Activated T-cell treated with anti-CD3 and anti-CD28 coated beads, Interleukin-2, amount 50 U/mL, for 1 hour (primary cell): ENCODE measurements around the gene MPDZ.
"Not testable (repeated sequence)": the region's sequence is repeated elsewhere in the genome, so short reads cannot be mapped to it uniquely, and the experiment has no call there.

Source experiments
- DNase-seq: peaks from one replicate; pipeline ENCODE4 v3.0.0-alpha.2; 2020

The MPDZ gene

GRCh38 chr9:13266167-13266566 lies 13.3 kb downstream of the MPDZ start:
- DNase-seq = no peak

GRCh38 chr9:13264788-13265187 lies 14.7 kb downstream of the MPDZ start:
- DNase-seq = no peak

- no peak for DNase-seq
Observed at GRCh38 chr9:13263511-13263910, 16.0 kb downstream of the MPDZ start.

DNA sequence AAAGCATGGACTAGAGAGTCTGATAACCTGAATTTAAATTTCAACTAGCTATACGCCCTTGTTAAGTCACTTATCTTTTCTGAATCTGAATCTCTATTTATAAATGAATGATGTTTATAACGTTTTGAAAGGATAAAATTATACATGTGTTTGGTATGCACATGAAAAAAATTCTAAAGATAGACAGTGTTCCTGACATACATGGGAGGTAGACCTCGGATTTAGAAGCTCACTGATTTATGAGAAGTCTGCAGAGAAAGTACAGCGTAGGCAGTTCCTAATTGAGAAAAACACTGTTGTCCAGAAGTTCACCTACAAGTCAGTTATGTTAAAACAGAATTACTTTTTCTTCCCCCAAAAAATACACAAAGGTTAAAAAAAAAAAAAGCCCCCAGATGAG lies 26.6 kb downstream of the MPDZ start:
- no peak for DNase-seq

- DNase-seq = no peak
Observed at GRCh38 chr9:13244181-13244580, 35.3 kb downstream of the MPDZ start.

- no peak for DNase-seq
Observed at GRCh38 chr9:13241283-13241682, 38.2 kb downstream of the MPDZ start.

DNA sequence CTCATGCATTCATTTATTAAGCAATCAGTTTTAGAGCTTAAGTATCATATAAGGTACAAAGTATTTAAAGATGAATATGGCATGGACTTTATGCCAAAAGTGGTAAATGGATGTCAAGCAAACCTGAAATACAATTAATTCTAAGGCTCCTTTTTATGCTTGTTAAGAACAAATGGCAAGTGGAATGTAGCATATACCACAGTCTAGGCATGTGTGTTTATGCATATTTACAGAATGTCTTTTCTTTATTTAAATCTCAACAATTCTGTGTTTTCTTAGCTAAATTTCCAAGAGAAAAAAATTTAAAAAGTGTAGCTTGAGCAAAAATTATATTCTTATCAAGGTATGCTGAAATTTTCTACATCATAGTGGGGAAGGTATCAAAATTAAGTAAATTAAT lies 39.8 kb downstream of the MPDZ start:
- DNase-seq = no peak

- DNase-seq = no peak
Observed at GRCh38 chr9:13239208-13239607, 40.3 kb downstream of the MPDZ start.

GRCh38 chr9:13234932-13235331 lies 44.6 kb downstream of the MPDZ start:
- DNase-seq = no peak

DNA sequence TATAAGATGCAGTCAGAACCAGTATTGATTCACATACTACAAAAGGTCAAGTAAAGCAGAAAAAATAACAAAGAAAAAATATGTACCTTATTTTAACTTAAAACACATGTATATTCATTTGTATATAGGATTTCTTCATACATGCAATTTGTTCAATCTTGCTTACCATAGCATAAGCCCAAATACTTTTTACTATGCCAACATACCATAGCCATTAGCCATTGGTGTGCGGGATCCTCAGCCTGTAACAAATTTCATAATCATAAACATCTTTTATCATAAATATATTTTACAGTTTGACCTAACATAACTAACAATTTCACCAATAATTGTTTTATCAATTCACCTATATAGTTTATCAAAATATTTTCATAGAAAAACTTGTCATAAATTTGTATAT lies 51.1 kb downstream of the MPDZ start:
- DNase-seq = no peak

- no peak for DNase-seq
Observed at GRCh38 chr9:13224366-13224765, 55.1 kb downstream of the MPDZ start.

GRCh38 chr9:13222733-13223132 lies 56.8 kb downstream of the MPDZ start:
- DNase-seq = not testable (repeated sequence)

GRCh38 chr9:13221741-13222140 lies 57.8 kb downstream of the MPDZ start:
- no peak for DNase-seq

DNA sequence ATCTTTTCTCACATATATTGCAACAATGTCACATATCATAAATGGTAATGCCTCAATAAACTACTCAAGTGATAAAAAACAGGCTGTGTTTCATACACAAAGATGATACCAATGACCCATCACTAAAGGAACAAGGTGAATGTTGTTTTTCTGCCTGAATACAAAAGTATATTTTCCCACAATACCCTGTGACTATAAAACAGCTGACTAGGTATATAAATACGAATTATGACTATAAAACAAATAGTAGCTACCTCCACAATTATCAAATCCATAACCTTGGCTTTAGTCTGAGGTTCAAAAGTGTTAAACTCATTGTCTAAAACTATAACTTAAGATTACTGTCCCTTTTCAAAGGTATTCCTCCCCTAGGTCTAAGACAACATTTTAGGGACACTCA lies 58.7 kb downstream of the MPDZ start:
- no peak for DNase-seq

- no peak for DNase-seq
Observed at GRCh38 chr9:13215791-13216554, 63.5 kb downstream of the MPDZ start.

- no peak for DNase-seq
Observed at GRCh38 chr9:13213998-13214397, 65.5 kb downstream of the MPDZ start.

GRCh38 chr9:13213337-13213736 lies 66.2 kb downstream of the MPDZ start:
- DNase-seq = no peak

DNA sequence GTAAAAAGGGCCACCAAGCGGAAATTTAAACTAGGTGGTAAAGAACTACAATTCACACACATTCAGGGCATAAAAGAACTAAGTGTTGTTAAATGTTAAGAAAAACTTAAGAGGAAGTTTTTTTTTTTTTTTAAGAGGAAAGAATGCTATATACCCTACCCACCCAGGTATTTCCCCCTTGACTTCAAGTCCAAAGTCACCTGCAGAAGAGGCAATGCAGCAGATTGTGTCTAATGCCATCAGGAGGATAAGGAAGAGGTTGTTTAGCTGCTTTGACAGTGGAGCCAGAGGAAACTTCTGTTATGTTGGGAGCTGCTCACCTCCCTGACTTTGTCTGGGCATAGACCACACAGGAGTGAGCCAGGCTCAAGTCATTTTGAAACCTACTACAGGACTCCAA lies 69.2 kb downstream of the MPDZ start:
- no peak for DNase-seq

- DNase-seq = no peak
Observed at GRCh38 chr9:13209498-13209897, 70.0 kb downstream of the MPDZ start.

DNA sequence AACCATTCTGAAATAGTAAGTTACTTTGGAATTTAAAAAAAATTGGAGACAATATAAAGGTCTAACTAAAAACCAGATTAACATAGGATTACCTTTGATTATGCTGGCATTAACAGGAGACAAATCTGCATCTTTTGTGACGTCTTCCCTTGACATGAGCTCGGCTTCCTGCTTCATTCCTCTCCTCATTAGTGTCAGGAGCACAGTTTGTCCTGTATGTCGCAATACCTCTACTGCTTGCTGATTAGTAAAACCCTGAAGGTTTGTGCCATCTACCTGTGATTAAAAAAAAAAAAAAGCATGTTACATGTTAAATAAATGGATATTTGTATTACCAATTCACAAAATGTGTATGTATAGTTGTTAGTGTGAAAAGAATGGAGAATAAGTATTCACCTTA lies 73.7 kb downstream of the MPDZ start:
- DNase-seq = no peak

GRCh38 chr9:13190040-13190439 lies 89.5 kb downstream of the MPDZ start:
- no peak for DNase-seq

- no peak for DNase-seq
Observed at GRCh38 chr9:13189362-13189761, 90.1 kb downstream of the MPDZ start.

DNA sequence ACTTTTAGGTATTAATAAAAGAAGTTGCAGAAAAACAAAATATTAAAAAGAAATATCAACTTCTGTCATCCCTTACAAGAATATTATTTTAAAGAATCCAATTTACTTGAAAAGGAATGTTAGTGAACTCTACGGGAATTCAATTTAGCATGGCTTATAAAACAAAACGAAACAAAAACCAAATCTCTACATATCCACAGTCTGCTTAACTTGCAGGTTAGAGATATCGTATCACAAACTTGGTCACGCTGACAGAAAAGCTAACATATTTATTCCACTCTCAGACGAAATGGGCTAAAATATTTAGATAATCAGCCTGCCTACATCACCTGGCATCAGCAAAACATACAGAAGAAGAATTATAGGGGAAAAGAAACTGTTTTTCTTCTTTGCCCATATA lies 92.7 kb downstream of the MPDZ start:
- DNase-seq = no peak

DNA sequence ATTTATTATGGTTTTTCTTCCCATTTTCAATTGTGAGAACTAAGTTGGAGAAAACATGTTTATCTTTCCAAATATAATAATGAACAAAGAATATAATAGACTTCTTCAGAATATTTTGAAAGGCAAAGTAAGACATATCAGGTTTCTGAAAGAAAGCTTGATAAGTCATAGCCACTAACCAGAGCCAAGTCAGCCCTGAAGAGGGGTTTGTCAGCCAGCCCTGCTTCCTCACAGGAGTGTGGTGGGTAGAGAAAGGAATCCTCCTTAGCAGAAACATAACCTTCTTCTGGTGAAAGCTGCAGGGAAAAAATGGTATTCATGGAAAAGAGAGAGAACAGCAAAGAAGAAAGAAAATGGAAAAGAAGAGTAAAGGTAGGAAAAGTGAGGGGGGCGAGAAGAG lies 93.4 kb downstream of the MPDZ start:
- DNase-seq = no peak

- no peak for DNase-seq
Observed at GRCh38 chr9:13181652-13182051, 97.8 kb downstream of the MPDZ start.
